HG02885 (cell line): ENCODE measurements around the gene VASH1.
"Not testable (repeated sequence)": the region's sequence is repeated elsewhere in the genome, so short reads cannot be mapped to it uniquely, and the experiment has no call there.

Source experiments
- ATAC-seq: cut with Tn5 transposase; IDR thresholded peaks from one replicate; pipeline ENCODE4 v1.9.1; 2021; ENCODE audit warnings: mild to moderate bottlenecking; ENCODE audit not compliant: unreplicated experiment, poor library complexity

The VASH1 gene

DNA sequence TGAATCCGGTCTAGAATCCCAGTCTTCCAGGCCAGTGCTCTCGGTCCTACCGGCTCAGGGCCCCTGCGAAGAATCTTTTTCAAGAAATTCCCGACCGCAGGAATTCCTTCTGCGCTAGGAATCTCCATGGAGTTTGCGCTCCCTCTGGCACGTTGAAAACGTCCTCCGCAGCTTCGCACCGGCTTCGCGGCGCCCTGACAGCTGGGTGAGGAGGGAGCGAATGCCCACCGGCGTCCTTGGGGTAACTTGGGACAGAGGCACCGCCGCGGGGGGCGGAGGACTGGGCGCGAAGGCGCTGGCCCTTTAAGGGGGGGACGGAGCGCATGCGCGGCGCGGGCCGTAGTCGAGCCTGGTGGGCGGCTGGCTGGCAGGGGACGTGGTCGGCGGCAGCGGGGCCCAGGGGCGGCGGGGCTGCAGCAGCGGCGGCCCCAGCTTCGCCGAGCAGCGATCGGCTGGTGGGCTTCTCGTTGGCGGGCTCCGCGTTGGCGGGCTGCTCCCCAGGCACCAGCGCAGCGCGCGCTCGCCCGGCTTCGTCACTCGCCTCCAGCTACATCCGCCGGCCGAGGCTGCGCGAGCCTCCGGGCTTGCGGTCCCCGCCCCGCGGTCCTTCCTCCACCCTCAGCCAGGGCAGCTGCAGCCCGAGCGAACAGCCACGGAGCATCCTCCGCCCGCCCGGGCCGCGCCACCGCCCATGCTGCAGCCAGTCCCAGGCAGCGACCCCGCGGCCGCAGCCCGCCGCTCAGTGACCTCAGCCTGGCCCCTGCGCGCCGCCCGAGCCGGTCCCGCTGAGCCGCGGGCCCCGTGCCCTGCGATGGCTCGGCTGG, at the start of gene VASH1:
Gene VASH1, plus strand, starts transcription at position 333 of the 824 bp plus-strand sequence. CDS start 1,354 bp downstream, outside the sequence.
- peak; percentile 84 for ATAC-seq

GRCh38 chr14:76713121-76713520, 48.1 kb upstream of the VASH1 start:
- ATAC-seq: no peak

GRCh38 chr14:76714470-76714869, 46.8 kb upstream of the VASH1 start:
- ATAC-seq: no peak

- no peak for ATAC-seq
Measured at GRCh38 chr14:76715101-76715500, 46.2 kb upstream of the VASH1 start.

GRCh38 chr14:76715511-76716081, 45.7 kb upstream of the VASH1 start:
- no peak for ATAC-seq

- no peak for ATAC-seq
Measured at GRCh38 chr14:76716285-76716684, 45.0 kb upstream of the VASH1 start.

GRCh38 chr14:76717508-76718290, 43.6 kb upstream of the VASH1 start:
- no peak for ATAC-seq

GRCh38 chr14:76718306-76719040, 42.8 kb upstream of the VASH1 start:
- no peak for ATAC-seq

DNA sequence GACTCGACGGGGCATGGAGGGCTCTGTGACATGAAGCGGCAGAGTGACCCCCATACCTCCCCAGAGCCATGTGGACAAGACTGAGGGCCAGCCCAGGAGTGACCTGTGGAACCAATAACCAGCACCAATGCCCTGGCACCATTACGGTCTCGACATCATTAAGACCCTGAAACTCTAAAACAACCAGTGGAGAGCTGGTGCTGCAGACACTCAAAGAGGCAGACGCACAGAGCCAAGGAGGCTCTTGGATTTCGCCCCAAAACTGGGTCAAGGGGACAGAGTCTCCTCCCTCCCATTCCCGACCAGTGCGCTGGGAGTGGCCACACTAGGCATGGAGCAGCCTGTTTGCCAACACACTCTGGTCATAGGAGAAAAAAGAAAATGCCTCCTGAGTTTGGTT, 41.6 kb upstream of the VASH1 start:
- ATAC-seq: no peak

- ATAC-seq: peak; percentile 58
Measured at GRCh38 chr14:76720382-76720813, 40.9 kb upstream of the VASH1 start.

- not testable (repeated sequence) for ATAC-seq
Measured at GRCh38 chr14:76721506-76721905, 39.8 kb upstream of the VASH1 start.

DNA sequence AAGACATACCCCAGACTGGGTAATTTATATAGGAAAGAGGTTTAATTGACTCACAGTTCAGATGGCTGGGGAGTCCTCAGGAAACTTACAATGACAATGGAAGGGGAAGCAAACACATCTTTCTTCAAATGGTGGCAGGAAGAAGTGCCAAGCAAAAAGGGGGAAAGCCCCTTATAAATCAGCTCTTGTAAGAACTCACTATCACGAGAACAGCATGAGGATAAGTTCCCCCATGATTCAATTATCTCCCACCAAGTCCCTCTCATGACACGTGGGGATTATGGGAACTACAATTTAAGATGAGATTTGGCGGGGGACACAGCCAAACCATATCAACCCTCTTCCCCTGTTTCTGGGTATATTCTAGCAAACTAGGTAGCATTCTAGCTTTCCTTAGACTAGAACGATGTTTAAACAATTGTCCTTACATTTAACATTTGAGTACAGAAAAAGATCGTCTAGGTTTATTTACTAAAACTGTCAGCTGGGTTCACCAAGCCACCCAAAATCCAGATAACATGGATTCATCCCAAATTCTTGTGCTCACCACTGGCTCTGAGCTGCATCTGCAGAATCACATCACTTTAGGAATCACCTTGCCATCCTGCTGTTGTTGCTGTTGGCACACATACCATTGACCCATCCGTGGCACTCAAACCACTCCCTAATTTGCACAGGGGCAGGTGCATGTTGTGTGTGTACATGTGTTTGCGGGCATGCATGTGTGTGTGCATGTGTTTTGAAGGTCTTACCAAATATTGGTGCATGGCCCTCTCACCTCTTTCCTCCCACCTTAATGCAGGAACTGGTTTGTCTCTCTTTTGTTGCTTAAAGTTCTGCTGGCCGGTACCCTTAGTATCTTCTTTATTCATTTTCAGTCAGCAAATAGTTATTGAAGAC, 36.4 kb upstream of the VASH1 start:
- ATAC-seq: no peak

GRCh38 chr14:76726551-76726970, 34.7 kb upstream of the VASH1 start:
- no peak for ATAC-seq

DNA sequence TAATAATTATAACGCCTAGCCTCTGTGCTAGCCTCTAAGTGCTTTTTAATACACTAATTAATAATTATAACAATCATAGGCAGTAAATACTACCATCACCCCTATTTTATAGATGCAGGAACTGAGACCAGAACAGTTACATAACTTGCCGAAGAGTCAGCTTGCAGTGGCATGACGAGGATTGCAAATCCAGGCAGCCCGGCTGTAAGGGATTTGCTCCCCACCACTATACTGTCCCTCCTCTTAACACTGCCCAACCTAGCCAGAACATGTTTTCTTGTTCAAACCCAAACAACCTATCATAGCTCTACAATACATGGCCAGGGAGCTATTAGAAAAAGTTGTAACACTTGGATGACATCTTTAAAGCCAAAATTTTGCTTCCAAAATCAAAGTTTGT, 33.9 kb upstream of the VASH1 start:
- no peak for ATAC-seq

DNA sequence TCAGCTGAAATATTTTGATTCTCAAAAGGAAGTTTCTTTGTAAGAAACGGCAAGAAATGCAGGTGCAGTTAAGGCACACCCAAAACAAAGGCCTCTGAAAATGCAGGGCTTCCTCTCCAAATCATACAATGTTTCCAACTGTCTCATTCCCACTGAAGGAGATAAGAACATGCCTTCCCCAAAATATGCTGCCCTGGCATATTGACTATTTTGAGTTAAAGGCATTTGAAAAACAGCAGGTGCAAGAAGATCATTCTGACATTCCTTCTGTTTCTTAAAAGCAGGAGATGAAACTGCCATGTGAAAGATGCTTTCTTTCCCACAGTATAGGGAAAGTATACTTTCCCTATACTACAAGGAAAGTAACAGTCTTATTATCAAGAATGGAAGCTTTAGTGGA, 33.4 kb upstream of the VASH1 start:
- no peak for ATAC-seq

DNA sequence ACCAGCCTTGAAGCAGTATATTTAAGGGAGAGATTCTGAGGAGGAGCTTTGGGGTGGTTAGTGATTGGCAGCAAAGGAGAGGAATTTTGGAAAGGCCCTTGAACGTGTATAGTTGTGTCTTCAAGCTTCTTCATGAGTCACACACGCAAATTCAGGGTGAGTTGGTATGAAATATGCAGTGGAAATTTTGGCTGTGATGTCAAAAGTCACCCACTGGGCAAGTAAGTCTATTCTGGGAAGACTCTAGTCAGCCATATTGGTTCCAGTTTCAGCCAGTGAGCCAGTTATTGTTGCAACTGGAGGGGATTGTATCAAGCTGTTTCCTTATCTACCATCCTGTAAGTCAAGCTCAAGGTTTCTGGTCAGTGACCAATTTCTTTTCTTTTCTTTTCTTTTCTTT, 32.0 kb upstream of the VASH1 start:
- no peak for ATAC-seq

GRCh38 chr14:76729953-76730505, 31.2 kb upstream of the VASH1 start:
- ATAC-seq: no peak

GRCh38 chr14:76734501-76734900, 26.8 kb upstream of the VASH1 start:
- ATAC-seq: not testable (repeated sequence)

GRCh38 chr14:76736514-76736913, 24.8 kb upstream of the VASH1 start:
- no peak for ATAC-seq
